ENCODE results near the gene TRAPPC8.
"Not testable (repeated sequence)": the region's sequence is repeated elsewhere in the genome, so short reads cannot be mapped to it uniquely, and the experiment has no call there.

DNA sequence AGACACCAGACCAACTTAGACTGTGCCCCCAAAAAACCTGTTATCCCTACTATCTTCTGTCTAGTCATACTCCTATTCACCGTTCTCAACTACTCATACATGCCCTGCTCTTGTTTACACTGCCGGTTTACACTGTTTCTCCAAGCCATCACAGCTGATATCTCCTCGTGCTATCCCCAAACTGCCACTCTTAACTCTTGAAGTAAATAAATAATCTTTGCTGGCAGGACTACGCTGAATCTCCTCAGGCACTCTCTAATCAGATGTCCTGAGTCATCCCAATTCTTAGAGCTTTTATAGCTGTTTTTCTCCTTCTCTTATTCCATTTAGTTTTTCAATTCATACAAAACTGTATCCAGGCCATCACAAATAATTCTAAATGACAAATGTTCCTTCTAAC is 133.9 kb downstream of the TRAPPC8 start:
- TF ChIP-seq BACH2 (CRISPR knock-in tag; IDR thresholded peaks at IDR 0.05; ENCODE audit: borderline replicate concordance); ZNF8 (CRISPR knock-in tag; IDR thresholded peaks at IDR 0.05); TCF4 (CRISPR knock-in tag; IDR thresholded peaks at IDR 0.05; ENCODE audit: borderline replicate concordance): not testable (repeated sequence)
- TF ChIP-seq, protein P1, sequence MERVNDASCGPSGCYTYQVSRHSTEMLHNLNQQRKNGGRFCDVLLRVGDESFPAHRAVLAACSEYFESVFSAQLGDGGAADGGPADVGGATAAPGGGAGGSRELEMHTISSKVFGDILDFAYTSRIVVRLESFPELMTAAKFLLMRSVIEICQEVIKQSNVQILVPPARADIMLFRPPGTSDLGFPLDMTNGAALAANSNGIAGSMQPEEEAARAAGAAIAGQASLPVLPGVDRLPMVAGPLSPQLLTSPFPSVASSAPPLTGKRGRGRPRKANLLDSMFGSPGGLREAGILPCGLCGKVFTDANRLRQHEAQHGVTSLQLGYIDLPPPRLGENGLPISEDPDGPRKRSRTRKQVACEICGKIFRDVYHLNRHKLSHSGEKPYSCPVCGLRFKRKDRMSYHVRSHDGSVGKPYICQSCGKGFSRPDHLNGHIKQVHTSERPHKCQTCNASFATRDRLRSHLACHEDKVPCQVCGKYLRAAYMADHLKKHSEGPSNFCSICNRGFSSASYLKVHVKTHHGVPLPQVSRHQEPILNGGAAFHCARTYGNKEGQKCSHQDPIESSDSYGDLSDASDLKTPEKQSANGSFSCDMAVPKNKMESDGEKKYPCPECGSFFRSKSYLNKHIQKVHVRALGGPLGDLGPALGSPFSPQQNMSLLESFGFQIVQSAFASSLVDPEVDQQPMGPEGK (CRISPR knock-in tag; IDR thresholded peaks at IDR 0.05; ENCODE audit: borderline replicate concordance), result not testable (repeated sequence)
